ENCODE data around the gene STEAP3. TPM values are rescaled to one million over a fixed set of nuclear protein-coding genes. Genes with fewer than 3 reads are reported as not detected.

Gene STEAP3
- total RNA-seq, 3 donors from 2014 or later (not counting 1 experiment from before 2014, with no cell fraction given): 1.7 to 2.5 (median 2.0) TPM

GRCh38 chr2:119311831-119312230 lies 88.2 kb downstream of the STEAP3 start:
- Histone ChIP-seq H3K36me3 (ENCODE audit: control insufficient read depth, insufficient read depth, low read length) (peaks cover 4% of the 10 kb centered on the region), H3K4me1 (ENCODE audit: control insufficient read depth, insufficient read depth, low read length) (no peaks in the 10 kb centered on the region), H3K9me3 (ENCODE audit: control insufficient read depth, insufficient read depth, low read length) (no peaks in the 10 kb centered on the region), H3K27ac (ENCODE audit: low read length) (no peak overlapping the region), H3K27me3 (ENCODE audit: control insufficient read depth, insufficient read depth, low read length) (no peaks in the 10 kb centered on the region), H3K4me3 (ENCODE audit: low read length) (no peak overlapping the region)
- ATAC-seq: no peak
- H3K4me3 Mint-ChIP-seq: no peak overlapping the region
- intact Hi-C loops (cut with micrococcal nuclease): loop anchor here (1.0 kb wide), 1 partner anchor 431 kb away; no protein-coding TSS in a partner anchor
- no peak for DNase-seq
- H3K27ac Mint-ChIP-seq: no peak overlapping the region
- no peak for TF ChIP-seq CTCF (IDR thresholded peaks at IDR 0.05)
- 88% methylated on average over 8 of the region's 9 CpGs for WGBS (ENCODE audit: insufficient coverage)
- no peaks in the 10 kb centered on the region for H3K36me3 Mint-ChIP-seq
- H3K27me3 Mint-ChIP-seq (ENCODE audit: low read depth in 2 of 2): no peaks in the 10 kb centered on the region
- no peaks in the 10 kb centered on the region for H3K9me3 Mint-ChIP-seq
- no peaks in the 10 kb centered on the region for H3K4me1 Mint-ChIP-seq

Other genes starting within 250 kb of the STEAP3 start
- not detected for gene C1QL2, start 65.1 kb upstream of the STEAP3 start, total RNA-seq
- gene C2orf76, start 143.0 kb downstream of the STEAP3 start, total RNA-seq: 10 to 100 TPM; 14.1 to 21.9 (median 20.5) TPM
- 100 to 1,000 TPM in 1 of 3 donors, 10 to 100 TPM in 2; 85.1 to 109 (median 93.2) TPM for gene DBI, start 143.1 kb downstream of the STEAP3 start, total RNA-seq
- not detected for gene TMEM37, start 208.0 kb downstream of the STEAP3 start, total RNA-seq